SK-N-SH treated with all-trans-retinoic acid at 6 μM for 48 hours (cell line): ENCODE measurements around the gene SLC25A33.

ENCODE experiments used
- ATAC-seq: fragments of 200-7000 bp; cut with Tn5 transposase; 3 replicates; pipeline ENCODE4 v1.9.1; 2020; ENCODE audit warnings: mild to moderate bottlenecking, moderate library complexity
- ARNTL ChIP-seq: fragments of 450-650 bp; formaldehyde crosslinking; IDR thresholded peaks from 2 replicates; pipeline ENCODE4 v1.5.0; 2020; ENCODE audit warnings: low read depth, mild to moderate bottlenecking, moderate library complexity, borderline replicate concordance
- BACH2 ChIP-seq: fragments of 250-450 bp; sonication (Bioruptor Pico); IDR thresholded peaks from 2 replicates; pipeline ENCODE4 v1.9.0; 2021; ENCODE audit warnings: mild to moderate bottlenecking, borderline replicate concordance
- CSDC2 ChIP-seq: fragments of 250-450 bp; sonication (Bioruptor Pico); IDR thresholded peaks from 2 replicates; pipeline ENCODE4 v1.5.0; 2020; ENCODE audit warnings: mild to moderate bottlenecking, moderate library complexity
- ESRRG ChIP-seq: fragments of 250-450 bp; sonication (Bioruptor Pico); IDR thresholded peaks from 2 replicates; pipeline ENCODE4 v1.6.1; 2021; ENCODE audit warnings: mild to moderate bottlenecking
- OSR1 ChIP-seq: fragments of 250-450 bp; sonication (Bioruptor Pico); IDR thresholded peaks from 2 replicates; pipeline ENCODE4 v1.8.0; 2022; ENCODE audit warnings: moderate library complexity, mild to moderate bottlenecking, inconsistent platforms
- PPARA ChIP-seq: fragments of 250-450 bp; sonication (Bioruptor Pico); IDR thresholded peaks from 2 replicates; pipeline ENCODE4 v1.5.0; 2020; ENCODE audit warnings: mild to moderate bottlenecking, borderline replicate concordance
- RARB ChIP-seq: fragments of 250-450 bp; sonication (Bioruptor Pico); IDR thresholded peaks from 2 replicates; pipeline ENCODE4 v1.8.0; 2021; ENCODE audit warnings: mild to moderate bottlenecking, moderate library complexity
- SNAI2 ChIP-seq: fragments of 250-450 bp; sonication (Bioruptor Pico); IDR thresholded peaks from 2 replicates; pipeline ENCODE4 v1.5.0; 2020; ENCODE audit warnings: mild to moderate bottlenecking, moderate library complexity
- TCF4 ChIP-seq: fragments of 250-450 bp; sonication (Bioruptor Pico); IDR thresholded peaks from 2 replicates; pipeline ENCODE4 v1.8.0; 2021; ENCODE audit warnings: mild to moderate bottlenecking, moderate library complexity, borderline replicate concordance
- TOX ChIP-seq: fragments of 250-450 bp; sonication (Bioruptor Pico); IDR thresholded peaks from 2 replicates; pipeline ENCODE4 v1.8.0; 2021; ENCODE audit warnings: mild to moderate bottlenecking, moderate library complexity, borderline replicate concordance
- ZC3H10 ChIP-seq: fragments of 250-450 bp; sonication (Bioruptor Pico); IDR thresholded peaks from 2 replicates; pipeline ENCODE4 v1.5.1; 2021; ENCODE audit warnings: mild to moderate bottlenecking, moderate library complexity
- ZFP3 ChIP-seq: fragments of 250-450 bp; sonication (Bioruptor Pico); IDR thresholded peaks from 2 replicates; pipeline ENCODE4 v1.5.0; 2020; ENCODE audit warnings: mild to moderate bottlenecking, moderate library complexity
- ZFP30 ChIP-seq: fragments of 450-650 bp; formaldehyde crosslinking; IDR thresholded peaks from 2 replicates; pipeline ENCODE4 v1.5.0; 2022; ENCODE audit warnings: mild to moderate bottlenecking, moderate library complexity
- ZNF565 ChIP-seq: fragments of 450-650 bp; formaldehyde crosslinking; conservative IDR thresholded peaks from 2 replicates; pipeline ENCODE4 v1.5.0; 2020; ENCODE audit warnings: low read depth, mild to moderate bottlenecking, moderate library complexity
- ZNF70 ChIP-seq: fragments of 450-650 bp; formaldehyde crosslinking; IDR thresholded peaks from 2 replicates; pipeline ENCODE4 v1.5.0; 2020; ENCODE audit warnings: mild to moderate bottlenecking, moderate library complexity
- ZNF8 ChIP-seq: fragments of 450-650 bp; formaldehyde crosslinking; IDR thresholded peaks from 2 replicates; pipeline ENCODE4 v1.5.0; 2020; ENCODE audit warnings: mild to moderate bottlenecking, moderate library complexity
- TF ChIP-seq, protein P1 (sequence below): fragments of 250-450 bp; sonication (Bioruptor Pico); IDR thresholded peaks from 2 replicates; pipeline ENCODE4 v1.5.1; 2021; ENCODE audit warnings: mild to moderate bottlenecking, moderate library complexity
- TF ChIP-seq, protein P2 (sequence below): fragments of 250-450 bp; sonication (Bioruptor Pico); IDR thresholded peaks from 2 replicates; pipeline ENCODE4 v1.8.0; 2021; ENCODE audit warnings: low read depth, mild to moderate bottlenecking, moderate library complexity, borderline replicate concordance
- TF ChIP-seq, protein P3 (sequence below): fragments of 250-450 bp; sonication (Bioruptor Pico); IDR thresholded peaks from 2 replicates; pipeline ENCODE4 v1.5.1; 2020; ENCODE audit warnings: low read depth, mild to moderate bottlenecking, moderate library complexity

The SLC25A33 gene

DNA sequence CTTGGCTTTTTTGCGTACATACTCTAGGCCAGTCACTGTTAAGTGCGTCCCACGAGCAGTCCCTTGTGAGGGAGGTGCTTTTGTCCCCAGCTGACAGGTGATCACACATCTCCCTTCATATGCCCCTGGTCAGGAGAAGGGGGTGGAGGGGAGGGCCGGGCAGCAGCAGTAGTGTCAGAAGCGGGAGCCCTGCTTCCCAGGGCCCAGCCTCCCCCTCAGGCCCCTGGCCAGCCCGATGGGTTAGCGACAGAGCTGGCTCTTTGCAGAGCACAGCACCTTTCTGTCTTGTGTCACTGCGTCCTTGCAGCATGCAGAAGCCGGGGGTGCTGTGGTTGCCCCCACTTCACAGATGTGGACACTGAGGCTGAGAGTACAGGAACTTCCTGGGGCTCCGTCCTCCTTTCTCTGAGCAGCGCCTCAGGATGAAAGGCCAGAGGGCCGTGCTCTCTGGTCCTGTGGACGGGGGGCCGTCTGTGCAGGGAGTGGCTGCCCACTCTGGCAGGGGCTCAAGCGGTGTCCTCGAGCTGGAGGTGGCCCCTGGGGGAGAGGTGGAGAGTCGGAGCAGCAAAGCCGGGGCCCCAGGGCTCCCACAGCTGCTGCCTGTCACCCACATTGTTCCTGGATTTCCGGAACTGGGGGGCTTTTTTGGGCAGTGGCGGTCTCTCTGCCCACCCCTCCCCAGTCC lies 55.3 kb downstream of the SLC25A33 start:
- ATAC-seq, result no peak
- TF ChIP-seq, protein P1, sequence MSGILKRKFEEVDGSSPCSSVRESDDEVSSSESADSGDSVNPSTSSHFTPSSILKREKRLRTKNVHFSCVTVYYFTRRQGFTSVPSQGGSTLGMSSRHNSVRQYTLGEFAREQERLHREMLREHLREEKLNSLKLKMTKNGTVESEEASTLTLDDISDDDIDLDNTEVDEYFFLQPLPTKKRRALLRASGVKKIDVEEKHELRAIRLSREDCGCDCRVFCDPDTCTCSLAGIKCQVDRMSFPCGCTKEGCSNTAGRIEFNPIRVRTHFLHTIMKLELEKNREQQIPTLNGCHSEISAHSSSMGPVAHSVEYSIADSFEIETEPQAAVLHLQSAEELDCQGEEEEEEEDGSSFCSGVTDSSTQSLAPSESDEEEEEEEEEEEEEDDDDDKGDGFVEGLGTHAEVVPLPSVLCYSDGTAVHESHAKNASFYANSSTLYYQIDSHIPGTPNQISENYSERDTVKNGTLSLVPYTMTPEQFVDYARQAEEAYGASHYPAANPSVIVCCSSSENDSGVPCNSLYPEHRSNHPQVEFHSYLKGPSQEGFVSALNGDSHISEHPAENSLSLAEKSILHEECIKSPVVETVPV (CRISPR knock-in tag), result no peak
- TF ChIP-seq ZNF565 (CRISPR knock-in tag), result no peak
- no peak for TF ChIP-seq PPARA (CRISPR knock-in tag)
- no peak for TF ChIP-seq RARB (CRISPR knock-in tag)
- TF ChIP-seq, protein P2, sequence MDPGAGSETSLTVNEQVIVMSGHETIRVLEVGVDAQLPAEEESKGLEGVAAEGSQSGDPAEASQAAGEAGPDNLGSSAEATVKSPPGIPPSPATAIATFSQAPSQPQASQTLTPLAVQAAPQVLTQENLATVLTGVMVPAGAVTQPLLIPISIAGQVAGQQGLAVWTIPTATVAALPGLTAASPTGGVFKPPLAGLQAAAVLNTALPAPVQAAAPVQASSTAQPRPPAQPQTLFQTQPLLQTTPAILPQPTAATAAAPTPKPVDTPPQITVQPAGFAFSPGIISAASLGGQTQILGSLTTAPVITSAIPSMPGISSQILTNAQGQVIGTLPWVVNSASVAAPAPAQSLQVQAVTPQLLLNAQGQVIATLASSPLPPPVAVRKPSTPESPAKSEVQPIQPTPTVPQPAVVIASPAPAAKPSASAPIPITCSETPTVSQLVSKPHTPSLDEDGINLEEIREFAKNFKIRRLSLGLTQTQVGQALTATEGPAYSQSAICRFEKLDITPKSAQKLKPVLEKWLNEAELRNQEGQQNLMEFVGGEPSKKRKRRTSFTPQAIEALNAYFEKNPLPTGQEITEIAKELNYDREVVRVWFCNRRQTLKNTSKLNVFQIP (CRISPR knock-in tag), result no peak
- no peak for TF ChIP-seq ZC3H10 (CRISPR knock-in tag)
- TF ChIP-seq BACH2 (CRISPR knock-in tag), result no peak
- no peak for TF ChIP-seq OSR1 (CRISPR knock-in tag)
- no peak for TF ChIP-seq ZFP30
- TF ChIP-seq ESRRG (CRISPR knock-in tag), result no peak
- TF ChIP-seq ARNTL (CRISPR knock-in tag), result no peak

DNA sequence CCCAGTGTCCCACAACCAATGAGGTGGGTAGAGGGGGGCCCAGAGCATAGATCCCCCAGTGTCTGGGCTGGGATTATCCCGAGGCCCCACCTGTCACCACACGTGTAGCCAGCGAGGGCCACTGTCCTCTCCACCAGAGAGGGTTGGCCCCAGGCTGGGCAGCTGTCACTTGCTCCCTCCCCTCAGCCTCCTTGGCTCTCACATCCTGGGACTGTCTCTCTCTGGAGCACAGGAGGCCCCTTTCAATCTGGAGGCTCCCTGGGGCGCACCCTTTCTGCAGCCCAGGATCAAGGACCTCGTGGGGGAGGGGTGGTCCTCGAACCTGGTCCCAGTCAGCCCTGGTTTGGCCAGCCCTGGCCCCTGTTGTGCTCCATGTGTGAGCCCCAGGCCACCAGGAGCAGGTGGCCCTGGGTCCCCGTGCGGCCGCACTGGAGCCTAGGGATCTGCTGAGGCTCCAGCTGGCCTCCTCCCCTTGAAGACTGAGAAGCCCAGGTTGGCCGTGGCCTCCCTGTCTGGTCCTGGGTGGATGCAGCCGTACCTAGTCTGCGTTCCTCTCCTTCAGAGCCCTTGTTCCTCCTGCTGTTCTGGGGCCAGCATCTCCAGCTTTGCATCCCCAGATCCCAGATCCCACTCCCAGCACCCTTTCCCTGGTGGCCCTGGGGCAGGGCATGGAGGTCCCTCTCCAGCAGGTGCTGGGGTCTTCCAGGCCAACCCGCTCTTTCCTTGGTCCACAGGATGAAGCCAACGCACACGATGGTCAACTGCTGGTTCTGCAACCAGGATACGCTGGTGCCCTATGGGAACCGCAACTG lies 56.1 kb downstream of the SLC25A33 start:
- TF ChIP-seq TCF4 (CRISPR knock-in tag) (no peak), ZNF565 (CRISPR knock-in tag) (no peak), RARB (CRISPR knock-in tag) (no peak), BACH2 (CRISPR knock-in tag) (no peak), SNAI2 (CRISPR knock-in tag) (no peak), ARNTL (CRISPR knock-in tag) (no peak), ZC3H10 (CRISPR knock-in tag) (no peak), ZNF70 (CRISPR knock-in tag) (no peak), ZNF8 (CRISPR knock-in tag) (no peak)
- TF ChIP-seq, protein P2 (CRISPR knock-in tag), result no peak
- TF ChIP-seq, protein P1 (CRISPR knock-in tag), result no peak
- TF ChIP-seq, protein P3, sequence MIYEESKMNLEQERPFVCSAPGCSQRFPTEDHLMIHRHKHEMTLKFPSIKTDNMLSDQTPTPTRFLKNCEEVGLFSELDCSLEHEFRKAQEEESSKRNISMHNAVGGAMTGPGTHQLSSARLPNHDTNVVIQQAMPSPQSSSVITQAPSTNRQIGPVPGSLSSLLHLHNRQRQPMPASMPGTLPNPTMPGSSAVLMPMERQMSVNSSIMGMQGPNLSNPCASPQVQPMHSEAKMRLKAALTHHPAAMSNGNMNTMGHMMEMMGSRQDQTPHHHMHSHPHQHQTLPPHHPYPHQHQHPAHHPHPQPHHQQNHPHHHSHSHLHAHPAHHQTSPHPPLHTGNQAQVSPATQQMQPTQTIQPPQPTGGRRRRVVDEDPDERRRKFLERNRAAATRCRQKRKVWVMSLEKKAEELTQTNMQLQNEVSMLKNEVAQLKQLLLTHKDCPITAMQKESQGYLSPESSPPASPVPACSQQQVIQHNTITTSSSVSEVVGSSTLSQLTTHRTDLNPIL (CRISPR knock-in tag), result no peak
- no peak for ATAC-seq

DNA sequence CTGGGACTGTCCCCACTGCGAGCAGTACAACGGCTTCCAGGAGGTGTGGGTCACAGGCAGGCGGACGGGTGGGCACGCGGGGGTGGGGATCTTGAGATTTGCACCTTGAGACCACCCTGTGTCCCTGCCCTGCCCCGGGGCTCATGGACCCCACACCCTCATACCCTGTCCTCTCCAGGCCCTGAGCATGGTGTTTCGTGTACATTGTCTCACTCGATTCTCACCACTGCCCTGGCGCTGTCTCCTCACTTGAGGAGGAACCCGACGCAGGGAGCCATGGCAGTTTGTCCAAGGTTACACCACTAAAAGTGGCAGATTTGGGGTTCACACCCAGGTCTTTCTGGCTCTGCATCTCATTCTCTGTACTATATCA lies 56.7 kb downstream of the SLC25A33 start:
- no peak for TF ChIP-seq ZFP3 (CRISPR knock-in tag)
- no peak for ATAC-seq

DNA sequence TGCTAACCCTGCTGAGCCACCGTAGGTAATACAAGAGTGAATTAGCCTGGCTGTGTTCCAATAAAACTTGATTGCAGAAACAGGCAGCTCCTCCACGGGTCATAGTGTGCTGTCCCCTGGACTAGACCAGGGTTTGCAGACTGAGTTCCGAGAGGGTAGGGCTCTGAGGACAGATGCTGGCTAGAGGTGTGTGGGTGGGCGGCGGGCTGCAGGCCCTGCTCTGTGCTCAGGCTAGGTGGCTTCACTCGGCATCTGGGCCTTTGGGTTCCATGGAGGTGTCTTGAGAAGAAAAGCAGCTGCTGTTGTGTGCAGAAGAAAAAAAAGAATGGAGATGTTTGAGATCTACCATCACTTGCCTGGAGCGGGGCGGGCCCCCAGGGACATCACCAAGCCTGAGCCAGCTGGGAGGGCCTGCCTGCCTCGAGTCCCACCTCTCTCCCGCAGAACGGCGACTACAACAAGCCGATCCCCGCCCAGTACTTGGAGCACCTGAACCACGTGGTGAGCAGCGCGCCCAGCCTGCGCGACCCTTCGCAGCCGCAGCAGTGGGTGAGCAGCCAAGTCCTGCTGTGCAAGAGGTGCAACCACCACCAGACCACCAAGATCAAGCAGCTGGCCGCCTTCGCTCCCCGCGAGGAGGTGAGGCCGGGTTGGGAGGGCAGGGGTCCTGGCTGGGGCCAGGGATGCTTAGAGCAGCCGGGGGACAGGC lies 57.3 kb downstream of the SLC25A33 start:
- ATAC-seq, result no peak
- TF ChIP-seq TOX (CRISPR knock-in tag) (no peak), RARB (CRISPR knock-in tag) (no peak), OSR1 (CRISPR knock-in tag) (no peak), CSDC2 (CRISPR knock-in tag) (no peak)
- TF ChIP-seq, protein P3 (CRISPR knock-in tag), result no peak
